CD4-positive, alpha-beta T cell treated with Interleukin-4 for 4 hours (primary cell): ENCODE measurements around the gene SMCO3.

ENCODE experiments used
- DNase-seq: peaks from one replicate; pipeline ENCODE4 v3.0.0-alpha.2; 2020

The SMCO3 gene

GRCh38 chr12:14826491-14826890, 12.5 kb upstream of the SMCO3 start:
- DNase-seq: no peak

- no peak for DNase-seq
These were observed 11.3 kb upstream of the SMCO3 start for GRCh38 chr12:14825256-14825655.

GRCh38 chr12:14824012-14824634, 10.1 kb upstream of the SMCO3 start:
- no peak for DNase-seq

GRCh38 chr12:14811486-14811885, 2.5 kb downstream of the SMCO3 start:
- DNase-seq: no peak

GRCh38 chr12:14810953-14811483, 3.0 kb downstream of the SMCO3 start:
- DNase-seq: no peak

GRCh38 chr12:14810167-14810952, 3.6 kb downstream of the SMCO3 start:
- DNase-seq: no peak

GRCh38 chr12:14803830-14804160, 10.2 kb downstream of the SMCO3 start:
- DNase-seq: no peak

GRCh38 chr12:14803011-14803829, 10.8 kb downstream of the SMCO3 start, which contains the start of the genes C12orf60 and WBP11:
TSS of gene C12orf60 (plus strand) at chr12:14803670. CDS start at chr12:14822936, 19,266 bp downstream.
TSS of gene WBP11 (minus strand) at chr12:14803478. CDS start at chr12:14801383, 2,095 bp downstream.
- DNase-seq: peak; percentile 97

GRCh38 chr12:14802721-14803010, 11.3 kb downstream of the SMCO3 start:
- peak; percentile 4 for DNase-seq

- no peak for DNase-seq
These were observed 11.7 kb downstream of the SMCO3 start for GRCh38 chr12:14802247-14802646.

- no peak for DNase-seq
These were observed 18.9 kb downstream of the SMCO3 start for GRCh38 chr12:14795028-14795448.

- DNase-seq: no peak
These were observed 28.4 kb downstream of the SMCO3 start for GRCh38 chr12:14785568-14785967.

- DNase-seq: no peak
These were observed 29.5 kb downstream of the SMCO3 start for GRCh38 chr12:14784471-14784870.

- no peak for DNase-seq
These were observed 31.2 kb downstream of the SMCO3 start for GRCh38 chr12:14782756-14783155.

- no peak for DNase-seq
These were observed 32.4 kb downstream of the SMCO3 start for GRCh38 chr12:14781563-14781962.

- no peak for DNase-seq
These were observed 33.1 kb downstream of the SMCO3 start for GRCh38 chr12:14780859-14781258.

- DNase-seq: no peak
These were observed 34.1 kb downstream of the SMCO3 start for GRCh38 chr12:14779834-14780233.

GRCh38 chr12:14777271-14777670, 36.7 kb downstream of the SMCO3 start:
- DNase-seq: no peak

- DNase-seq: peak; percentile 10
These were observed 37.6 kb downstream of the SMCO3 start for GRCh38 chr12:14776236-14776961.

GRCh38 chr12:14775636-14775980, 38.4 kb downstream of the SMCO3 start:
- DNase-seq: no peak

GRCh38 chr12:14774906-14775635, 38.9 kb downstream of the SMCO3 start:
- DNase-seq: peak; percentile 35
